HepG2 (cell line): ENCODE measurements around the gene TPM2. TPM values are rescaled to one million over a fixed set of nuclear protein-coding genes. Genes with fewer than 3 reads are reported as not detected.
A peak's percentile ranks its signal among the peaks of the same experiment; 100 is the strongest.

Experiments
- CTCF ChIP-seq: sonication (generic); formaldehyde crosslinking; IDR thresholded peaks from 2 replicates; pipeline ENCODE4 v1.5.0; 2020; ENCODE audit warnings: mild to moderate bottlenecking, missing genetic modification reagents, moderate library complexity
- EEA1 ChIP-seq: sonication (generic); formaldehyde crosslinking; IDR thresholded peaks from 2 replicates; pipeline ENCODE4 v1.5.1; 2020; ENCODE audit warnings: mild to moderate bottlenecking, missing genetic modification reagents, borderline replicate concordance
- FIP1L1 ChIP-seq: fragments of 200-400 bp; formaldehyde crosslinking; IDR thresholded peaks from 2 replicates; pipeline ENCODE4 v1.6.1; 2018; ENCODE audit warnings: low read depth, mild to moderate bottlenecking, low read length, moderate library complexity, borderline replicate concordance; ENCODE audit not compliant: insufficient read depth
- KLF15 ChIP-seq: sonication (generic); formaldehyde crosslinking; IDR thresholded peaks from 2 replicates; pipeline ENCODE4 v1.8.1; 2023; ENCODE audit warnings: borderline replicate concordance, mild to moderate bottlenecking, inconsistent platforms, missing genetic modification reagents, mixed read lengths
- NFAT5 ChIP-seq: sonication (generic); formaldehyde crosslinking; IDR thresholded peaks from 2 replicates; pipeline ENCODE4 v1.4.0; 2020; ENCODE audit warnings: missing genetic modification reagents
- SP5 ChIP-seq: IDR thresholded peaks from 2 replicates; pipeline ENCODE4 v1.6.1; 2016; ENCODE audit warnings: low read depth, borderline replicate concordance
- ZBTB21 ChIP-seq: sonication (generic); formaldehyde crosslinking; IDR thresholded peaks from 2 replicates; pipeline ENCODE4 v1.4.0; 2020; ENCODE audit warnings: missing genetic modification reagents
- ZFP62 ChIP-seq: sonication (generic); formaldehyde crosslinking; IDR thresholded peaks from 2 replicates; pipeline ENCODE4 v1.4.0; 2020; ENCODE audit warnings: missing genetic modification reagents
- ZFX ChIP-seq: sonication (generic); formaldehyde crosslinking; IDR thresholded peaks from 2 replicates; pipeline ENCODE4 v1.4.0; 2020; ENCODE audit warnings: mild to moderate bottlenecking, low read depth, missing genetic modification reagents, moderate library complexity
- ZKSCAN1 ChIP-seq: fragments of 150-350 bp; IDR thresholded peaks from 2 replicates; pipeline ENCODE4 v1.6.1; 2014; ENCODE audit warnings: low read length
- ZNF264 ChIP-seq: sonication (generic); formaldehyde crosslinking; IDR thresholded peaks from 2 replicates; pipeline ENCODE4 v1.4.0; 2020; ENCODE audit warnings: missing genetic modification reagents
- ZNF333 ChIP-seq: sonication (generic); formaldehyde crosslinking; IDR thresholded peaks from 2 replicates; pipeline ENCODE4 v1.4.0; 2020; ENCODE audit warnings: mild to moderate bottlenecking, missing genetic modification reagents, borderline replicate concordance
- ZNF7 ChIP-seq: IDR thresholded peaks from 2 replicates; pipeline ENCODE4 v1.6.1; 2016; ENCODE audit warnings: missing biosample characterization, missing genetic modification reagents
- ZNF710 ChIP-seq: sonication (generic); formaldehyde crosslinking; IDR thresholded peaks from 2 replicates; pipeline ENCODE4 v1.5.0; 2020; ENCODE audit warnings: mild to moderate bottlenecking, missing genetic modification reagents, borderline replicate concordance
- polyA plus RNA-seq, 8 experiments: library from polyadenylated mRNA; depleted of rRNA in 3 of 8; stranded (reverse) in 7 of 8; unstranded in 1 of 8; fragments of >200 nt; fragmentation: Illumina TruSeq in 4 of 8; extraction: Trizol in 4 of 8; gene quantifications; 2 replicates each; pipeline versions ENCODE4 v1.2.1 to v1.2.3, GENCODE V29; 2011 to 2016; ENCODE audit warnings: low read depth in 4 of 8, missing spikeins in 1 of 8, mixed read lengths in 1 of 8; ENCODE audit not compliant: insufficient read depth in 1 of 8
- total RNA-seq, 5 experiments: library from RNA; depleted of rRNA; stranded (reverse); fragments of >200 nt; fragmentation: Illumina TruSeq; extraction: Trizol; gene quantifications; 2 replicates each; pipeline ENCODE4 v1.2.3, GENCODE V29; 2016; ENCODE audit warnings: low read depth in 1 of 5

Gene TPM2
- total and polyA plus RNA-seq, 2 of the 13 experiments (the other 11 are each of a cell fraction or from before 2014, with no cell fraction given): 3.1 to 10.7 TPM

- TF ChIP-seq ZNF333 (CRISPR knock-in tag) (peak; percentile 62; the same call in 1 of the 2 replicates), ZNF264 (CRISPR knock-in tag) (no peak), KLF15 (CRISPR knock-in tag) (no peak), ZFX (CRISPR knock-in tag) (no peak; the same call in 1 of the 2 replicates), EEA1 (CRISPR knock-in tag) (0 out of 2 replicates have a peak, but pooled peaks have one; percentile 55), FIP1L1 (no peak), ZNF710 (no peak), ZFP62 (no peak), ZKSCAN1 (no peak), NFAT5 (CRISPR knock-in tag) (no peak), ZBTB21 (no peak), CTCF (CRISPR knock-in tag) (peak; percentile 53; the same call in 1 of the 2 replicates), ZNF7 (CRISPR knock-in tag) (0 out of 2 replicates have a peak, but pooled peaks have one; percentile 8), SP5 (CRISPR knock-in tag) (no peak)
Observed at GRCh38 chr9:35732800-35733541, 43.2 kb upstream of the TPM2 start (continued).
